GM19372 (cell line): ENCODE data around the gene NEK7.
A peak's percentile ranks its signal among the peaks of the same experiment; 100 is the strongest.
"Not testable (repeated sequence)": the region's sequence is repeated elsewhere in the genome, so short reads cannot be mapped to it uniquely, and the experiment has no call there.

Experiments used
- ATAC-seq: cut with Tn5 transposase; IDR thresholded peaks from one replicate; pipeline ENCODE4 v1.9.1; 2021; ENCODE audit warnings: mild to moderate bottlenecking, low read depth, moderate library complexity; ENCODE audit not compliant: unreplicated experiment

The NEK7 gene

DNA sequence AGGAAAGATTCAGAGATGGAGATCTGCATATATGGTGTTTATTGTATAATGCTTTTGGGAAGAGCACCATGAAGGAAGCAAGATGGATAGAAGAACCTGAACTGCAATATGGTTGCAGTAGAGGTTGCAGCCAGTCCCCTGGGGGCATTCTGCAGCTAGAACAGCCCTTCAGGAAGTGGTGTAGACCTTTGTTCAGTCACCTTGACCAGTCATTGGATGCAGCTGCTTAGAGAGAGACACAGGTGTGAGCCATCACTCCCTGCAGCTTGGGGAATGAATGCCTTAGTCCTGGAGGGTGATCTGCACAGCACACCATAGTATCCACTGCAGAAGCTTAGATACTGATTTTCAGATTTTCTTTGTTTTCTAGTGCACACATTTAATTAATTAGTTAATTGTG, 42.3 kb downstream of the NEK7 start:
- ATAC-seq: no peak

- ATAC-seq: peak; percentile 66
Measured at GRCh38 chr1:198201956-198202784, 45.4 kb downstream of the NEK7 start.

DNA sequence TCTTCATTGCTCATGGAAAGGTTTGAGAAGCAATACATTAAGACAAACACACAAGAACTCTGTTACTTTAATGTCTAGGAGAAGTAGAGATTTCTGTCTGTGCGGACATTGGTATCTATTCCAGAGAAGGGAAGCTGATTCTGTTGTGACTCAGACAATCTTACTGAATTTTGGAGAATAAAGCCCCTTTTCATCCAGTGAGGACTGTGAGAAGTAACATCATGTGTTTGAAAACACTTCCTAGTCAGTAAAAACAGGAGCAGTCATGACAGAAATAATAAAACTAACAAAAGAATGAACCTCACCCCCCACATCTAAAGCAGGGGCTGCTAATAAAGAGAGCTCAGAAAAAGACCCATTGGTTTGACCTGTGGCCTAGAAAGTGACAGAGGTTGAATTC, 46.6 kb downstream of the NEK7 start:
- ATAC-seq: no peak

DNA sequence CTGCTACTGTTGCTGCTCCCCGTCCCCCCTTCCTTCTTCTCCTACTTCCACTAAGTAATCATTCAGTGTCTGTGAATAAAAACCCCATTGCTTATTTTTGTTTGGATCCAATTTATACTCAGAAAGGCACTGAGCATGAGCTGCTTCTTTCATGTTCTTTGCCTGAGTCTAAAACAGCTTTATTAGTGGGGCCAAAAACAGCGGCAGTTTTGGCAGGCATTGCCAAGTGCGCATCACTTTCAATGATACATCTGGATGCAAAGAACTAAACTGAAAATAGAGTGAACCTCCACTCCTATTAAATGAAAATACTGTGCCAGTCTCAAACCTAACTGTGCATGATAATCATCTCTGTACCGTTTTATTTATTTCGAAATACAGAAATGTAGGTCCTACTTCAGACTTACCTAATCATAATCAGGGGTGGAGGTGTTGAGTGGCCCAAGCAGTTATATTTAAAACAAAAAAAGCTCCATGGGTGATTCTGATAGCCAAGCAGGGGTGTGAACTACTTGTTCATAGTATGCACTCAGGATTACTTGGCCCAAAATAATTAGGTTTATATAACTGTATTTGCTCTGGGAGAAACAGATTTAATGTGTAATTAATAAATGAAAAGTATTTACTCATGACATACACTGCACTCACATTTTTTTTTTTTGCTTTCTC, 48.4 kb downstream of the NEK7 start:
- ATAC-seq: no peak

DNA sequence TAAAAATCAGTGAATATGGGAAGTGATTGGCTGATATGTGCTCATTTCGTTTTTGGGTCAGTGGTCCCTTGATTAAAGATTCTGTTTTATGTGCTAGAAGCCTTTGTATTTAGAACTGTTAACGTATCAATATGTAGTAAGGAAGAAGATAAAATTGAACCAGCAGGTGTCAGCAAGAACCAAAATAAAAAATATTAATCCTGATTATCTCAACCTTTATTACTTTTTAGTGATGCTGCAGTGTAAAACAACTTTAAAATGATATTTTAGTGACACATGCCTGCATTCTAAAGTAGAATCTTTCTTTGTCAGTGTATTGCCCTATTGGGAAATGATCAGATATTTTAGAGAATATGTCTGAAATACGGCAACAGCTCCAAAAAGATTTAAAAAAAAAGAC, 49.5 kb downstream of the NEK7 start:
- no peak for ATAC-seq

DNA sequence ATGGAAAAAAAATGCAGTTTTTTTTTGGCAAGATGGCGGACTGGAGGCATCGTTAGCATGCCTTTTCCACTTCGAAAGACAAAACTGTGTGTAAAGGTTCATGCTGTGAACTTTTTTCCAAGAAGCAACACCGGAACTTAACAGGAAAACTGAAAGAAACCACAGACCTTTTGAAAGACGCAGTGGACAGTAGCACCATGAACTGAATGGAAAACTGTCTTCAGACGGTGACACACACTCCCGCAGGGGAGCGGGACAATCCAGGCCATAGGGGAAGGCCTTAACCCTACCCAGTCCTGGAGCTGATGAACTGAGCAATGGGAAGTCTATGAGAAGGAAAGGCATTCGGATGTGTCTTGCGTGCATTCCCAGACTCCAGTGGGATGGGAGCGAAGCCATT, 54.9 kb downstream of the NEK7 start:
- ATAC-seq: no peak

- ATAC-seq: no peak
Measured at GRCh38 chr1:198212126-198212525, 55.3 kb downstream of the NEK7 start.

GRCh38 chr1:198212675-198213074, 55.9 kb downstream of the NEK7 start:
- no peak for ATAC-seq

DNA sequence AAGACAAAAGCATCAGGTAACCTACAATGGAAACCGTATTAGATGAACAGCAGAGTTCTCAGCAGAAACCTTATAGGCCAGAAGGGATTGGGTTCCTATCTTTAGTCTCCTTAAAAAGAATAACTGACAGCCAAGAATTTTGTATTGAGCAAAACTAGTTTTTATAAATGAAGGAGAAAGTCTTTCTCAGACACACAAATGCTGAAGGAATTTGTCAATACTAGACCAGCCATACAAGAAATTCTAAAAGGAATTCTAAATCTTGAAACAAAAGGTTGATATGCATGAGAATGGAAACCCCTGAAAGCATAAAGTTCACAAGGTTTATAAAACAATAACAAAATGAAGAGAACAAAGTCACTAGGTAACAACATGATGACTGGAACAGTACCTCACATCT, 58.1 kb downstream of the NEK7 start:
- ATAC-seq: no peak

GRCh38 chr1:198220428-198220827, 63.6 kb downstream of the NEK7 start:
- no peak for ATAC-seq

GRCh38 chr1:198227010-198227409, 70.2 kb downstream of the NEK7 start:
- ATAC-seq: not testable (repeated sequence)

GRCh38 chr1:198227454-198227853, 70.7 kb downstream of the NEK7 start:
- ATAC-seq: not testable (repeated sequence)

GRCh38 chr1:198228925-198229324, 72.1 kb downstream of the NEK7 start:
- no peak for ATAC-seq

DNA sequence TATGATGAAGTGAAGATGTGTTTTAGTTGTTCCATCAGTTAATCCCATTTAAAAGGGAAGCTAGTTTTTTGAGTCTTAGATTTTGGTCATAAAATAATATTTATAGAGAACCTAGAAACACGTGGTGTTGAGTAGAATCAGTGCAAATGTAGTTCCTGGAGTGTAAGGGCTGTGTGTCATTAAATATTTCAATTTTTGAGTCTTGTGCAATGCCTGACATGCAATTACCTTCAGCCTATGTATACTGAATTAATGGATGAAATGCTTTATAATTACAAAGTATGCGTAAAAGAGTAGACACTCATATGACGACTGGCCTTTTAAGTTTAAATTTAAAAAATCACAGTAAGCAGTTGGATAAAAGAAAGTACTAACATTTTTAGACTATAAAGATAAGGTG, 75.0 kb downstream of the NEK7 start:
- no peak for ATAC-seq

DNA sequence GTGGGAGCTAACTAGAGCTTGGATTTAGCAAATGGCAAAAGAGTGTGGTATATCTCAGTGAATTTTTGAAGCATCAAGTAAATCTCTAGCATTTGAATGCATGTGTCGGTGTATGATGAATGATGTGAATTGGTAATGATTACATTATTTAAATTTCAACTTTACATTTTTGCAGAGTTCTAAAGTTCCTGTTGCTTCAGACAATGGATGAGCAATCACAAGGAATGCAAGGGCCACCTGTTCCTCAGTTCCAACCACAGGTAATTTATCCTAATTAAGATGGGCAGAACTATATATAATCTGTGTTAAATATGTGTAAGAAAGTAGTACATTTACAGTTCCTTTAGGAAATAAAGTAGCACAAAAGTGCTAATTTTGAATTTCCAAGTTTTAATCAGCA, 75.6 kb downstream of the NEK7 start:
- ATAC-seq: no peak

GRCh38 chr1:198232940-198233675, 76.3 kb downstream of the NEK7 start:
- ATAC-seq: no peak

DNA sequence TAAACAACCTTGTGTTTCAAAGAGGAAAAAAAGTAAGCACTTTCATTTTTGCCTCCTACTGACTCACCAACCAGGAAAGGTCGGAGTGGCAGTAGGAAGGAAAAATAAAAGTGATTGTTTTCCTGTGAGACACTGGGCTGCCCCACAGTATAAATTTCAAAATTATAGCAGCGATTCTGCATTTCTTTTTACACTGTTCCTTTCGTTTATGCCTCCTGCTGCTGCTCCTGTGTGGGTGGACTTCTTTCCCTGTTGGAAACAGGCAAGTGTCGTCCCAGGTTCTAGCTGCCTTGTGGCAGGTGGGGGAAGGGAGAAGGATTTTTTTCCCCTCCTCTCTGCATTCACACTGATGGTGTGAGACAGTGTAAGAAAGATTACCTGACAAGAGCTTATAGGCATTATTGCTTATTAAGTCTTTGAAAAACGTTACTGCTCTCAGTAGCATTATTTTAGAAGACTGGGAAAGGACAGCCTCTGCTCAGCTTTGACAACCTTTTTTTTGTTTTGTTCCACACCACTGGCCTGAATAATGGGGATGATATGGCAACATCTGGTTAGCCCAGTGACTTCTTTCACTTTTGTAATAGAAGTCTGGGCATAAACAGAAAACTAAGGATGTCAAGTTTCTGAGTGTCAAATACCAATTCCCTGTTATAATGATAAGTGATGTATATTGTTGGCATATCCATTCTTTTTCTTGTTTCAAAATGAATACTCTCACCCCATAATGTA, 77.9 kb downstream of the NEK7 start:
- ATAC-seq: no peak

DNA sequence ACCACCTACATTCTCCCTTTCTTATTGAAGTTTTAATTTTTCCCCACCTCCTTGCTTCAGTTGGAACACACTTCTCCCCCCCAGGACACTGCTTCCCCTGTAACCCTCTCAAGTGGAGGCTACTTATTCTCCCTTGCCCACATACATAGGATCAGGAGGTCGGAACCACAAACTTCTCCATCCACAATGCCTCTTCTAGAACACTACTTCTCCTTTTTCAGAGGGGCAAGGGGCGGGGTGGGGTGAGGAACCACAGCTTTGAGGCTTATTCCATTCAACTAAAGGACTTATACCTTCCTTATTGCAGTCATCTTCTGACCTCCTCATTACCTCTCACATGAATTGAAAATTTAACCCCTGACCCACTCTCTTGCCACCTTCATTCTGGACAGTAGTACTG, 81.3 kb downstream of the NEK7 start:
- no peak for ATAC-seq

DNA sequence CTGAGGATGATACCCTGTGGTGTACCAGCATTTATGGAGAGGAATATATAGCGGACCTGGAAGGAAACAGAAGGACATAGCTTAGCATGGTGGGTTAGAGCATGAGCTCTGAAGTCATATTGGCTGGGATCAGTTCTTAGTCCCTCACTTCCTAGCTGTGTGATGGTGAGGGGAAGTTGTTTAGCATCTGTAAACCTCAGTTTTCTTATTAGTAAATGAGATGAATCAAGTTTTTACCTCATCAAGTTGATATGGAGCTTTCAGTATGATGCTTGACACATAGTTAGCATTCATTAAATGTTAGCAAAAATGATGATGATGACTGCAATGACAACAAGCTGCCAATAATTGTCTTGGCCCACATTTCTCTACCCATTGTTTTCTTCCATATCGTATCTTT, 84.8 kb downstream of the NEK7 start:
- no peak for ATAC-seq

- no peak for ATAC-seq
Measured at GRCh38 chr1:198244772-198245171, 88.0 kb downstream of the NEK7 start.

- no peak for ATAC-seq
Measured at GRCh38 chr1:198245379-198245778, 88.6 kb downstream of the NEK7 start.
